Ecto neural progenitor cell (in vitro differentiated cells): ENCODE results near the gene TPH2.

ENCODE experiments used
- DNase-seq: peaks from one replicate; pipeline ENCODE4 v3.0.0-alpha.2; 2018; ENCODE audit warnings: low spot score

Gene TPH2

DNA sequence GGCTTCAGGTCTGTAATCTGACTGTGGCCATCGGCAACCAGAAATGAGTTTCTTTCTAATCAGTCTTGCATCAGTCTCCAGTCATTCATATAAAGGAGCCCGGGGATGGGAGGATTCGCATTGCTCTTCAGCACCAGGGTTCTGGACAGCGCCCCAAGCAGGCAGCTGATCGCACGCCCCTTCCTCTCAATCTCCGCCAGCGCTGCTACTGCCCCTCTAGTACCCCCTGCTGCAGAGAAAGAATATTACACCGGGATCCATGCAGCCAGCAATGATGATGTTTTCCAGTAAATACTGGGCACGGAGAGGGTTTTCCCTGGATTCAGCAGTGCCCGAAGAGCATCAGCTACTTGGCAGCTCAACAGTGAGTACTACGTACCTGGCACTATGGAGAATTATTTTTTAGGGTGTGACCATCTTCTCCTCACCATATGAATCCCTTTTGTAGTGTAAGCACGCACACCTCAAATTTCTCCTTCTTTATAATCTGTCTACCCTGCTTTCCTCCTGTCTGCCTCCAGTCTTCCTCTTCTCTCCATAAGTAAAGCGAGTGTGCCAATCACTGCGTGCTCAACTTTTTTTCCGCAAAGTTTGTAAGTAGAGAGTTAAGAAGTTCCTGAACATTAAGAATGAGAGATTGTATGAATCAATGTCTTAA is at the start of gene TPH2:
TPH2 (plus strand) TSS at position 118 of the 658 bp plus-strand sequence; CDS start at position 260, 142 bp downstream.
- DNase-seq = peak; percentile 95

DNA sequence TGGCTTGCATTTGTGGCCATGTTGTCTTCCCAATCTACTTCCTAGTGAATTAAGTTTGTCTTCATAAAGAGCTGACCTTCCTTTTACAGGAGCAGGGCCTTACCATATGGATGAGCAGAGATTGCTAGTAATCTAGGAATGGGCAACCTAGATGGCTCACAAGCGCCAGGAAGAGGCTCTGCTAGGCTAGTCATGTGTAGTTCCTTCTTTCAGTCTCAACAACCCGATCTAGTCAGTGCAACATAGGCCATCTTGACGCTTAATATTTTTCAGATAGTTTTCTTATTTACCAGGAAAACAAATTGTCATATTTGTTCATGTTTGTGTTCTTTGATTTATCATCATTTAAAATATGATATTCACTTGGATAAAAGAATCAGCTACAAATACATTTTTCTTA is 48.2 kb upstream of the TPH2 start:
- no peak for DNase-seq

GRCh38 chr12:71892059-71892458 is 46.6 kb upstream of the TPH2 start:
- no peak for DNase-seq

GRCh38 chr12:71896205-71896882 is 42.3 kb upstream of the TPH2 start:
- no peak for DNase-seq

- no peak for DNase-seq
Measured at GRCh38 chr12:71900091-71900490, 38.6 kb upstream of the TPH2 start.

GRCh38 chr12:71904629-71905028 is 34.0 kb upstream of the TPH2 start:
- no peak for DNase-seq

DNA sequence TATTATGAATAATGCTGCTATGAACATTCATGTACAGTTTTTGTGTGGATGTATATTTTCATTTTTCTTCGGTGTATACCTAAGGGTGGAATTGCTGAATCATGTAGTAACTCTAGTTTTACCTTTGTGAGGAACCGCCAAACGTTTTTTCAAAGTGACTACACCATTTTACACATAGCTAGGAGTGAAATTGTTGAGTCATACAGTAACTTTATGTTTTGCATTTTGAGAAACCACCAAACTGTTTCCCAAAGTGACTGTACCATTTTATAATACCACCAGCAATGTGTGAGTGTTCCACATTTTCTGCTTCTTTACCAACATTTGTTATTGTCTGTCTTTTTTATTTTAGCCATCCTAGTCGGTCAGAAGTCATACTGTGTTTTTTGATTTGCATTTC is 3.1 kb upstream of the TPH2 start:
- no peak for DNase-seq

DNA sequence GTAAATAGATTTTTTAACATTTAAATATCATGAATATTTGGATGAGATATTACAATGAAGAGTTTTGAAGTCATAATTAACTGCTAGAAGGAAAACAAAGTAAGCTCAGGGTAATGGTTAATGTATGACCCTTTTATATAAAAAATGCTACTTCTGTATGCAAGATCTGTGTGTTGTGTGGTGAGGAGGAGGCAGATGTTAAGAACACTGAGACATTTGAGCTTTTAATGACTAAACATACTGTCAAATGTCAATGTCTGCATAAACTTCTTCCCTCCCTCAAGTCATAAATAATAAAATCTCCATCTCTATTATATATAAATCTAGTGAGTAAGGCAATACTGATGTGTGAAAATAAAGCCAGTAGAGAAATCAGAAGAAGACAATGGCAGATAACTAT is 1.4 kb downstream of the TPH2 start:
- DNase-seq = no peak

GRCh38 chr12:71941174-71941573 is 2.5 kb downstream of the TPH2 start:
- no peak for DNase-seq

DNA sequence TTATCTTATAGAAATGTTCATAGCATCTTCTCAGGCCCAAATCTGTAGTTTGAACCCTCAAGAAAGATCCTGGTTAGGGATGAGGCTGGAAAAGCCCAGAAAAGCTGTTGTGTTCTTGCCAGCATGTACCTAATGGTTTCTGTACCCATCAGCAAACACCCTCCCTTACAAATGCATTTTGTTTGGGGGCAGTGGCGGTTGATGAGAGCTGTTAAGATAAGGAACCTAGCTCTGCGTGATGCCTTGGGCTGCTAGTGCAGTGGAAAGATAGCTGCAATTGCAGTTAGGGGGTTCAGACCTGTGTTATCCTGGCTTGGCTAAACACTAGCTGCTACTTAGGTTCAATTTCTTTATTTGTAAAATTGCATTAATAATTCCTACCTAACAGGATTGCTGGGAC is 3.6 kb downstream of the TPH2 start:
- DNase-seq = no peak

- DNase-seq = no peak
Measured at GRCh38 chr12:71942703-71943102, 4.1 kb downstream of the TPH2 start.

DNA sequence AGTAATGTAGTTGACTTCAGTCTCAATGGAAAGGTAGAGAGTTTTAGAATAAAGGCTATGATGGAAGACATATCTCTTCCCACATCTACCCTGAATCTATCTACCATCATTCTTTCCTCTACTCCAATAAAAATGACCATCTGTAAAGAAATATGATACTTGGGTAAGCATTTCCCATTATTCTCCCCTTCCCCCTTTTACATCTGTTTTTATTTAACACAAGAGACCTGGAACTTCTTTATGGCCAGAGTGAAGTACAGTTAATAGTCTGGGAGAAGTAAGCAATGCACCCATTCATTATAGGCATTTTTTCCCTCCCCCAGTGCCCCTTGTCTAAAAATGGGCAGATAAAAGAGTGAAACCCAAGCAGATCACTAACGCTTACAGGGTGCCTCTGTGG is 6.5 kb downstream of the TPH2 start:
- no peak for DNase-seq

DNA sequence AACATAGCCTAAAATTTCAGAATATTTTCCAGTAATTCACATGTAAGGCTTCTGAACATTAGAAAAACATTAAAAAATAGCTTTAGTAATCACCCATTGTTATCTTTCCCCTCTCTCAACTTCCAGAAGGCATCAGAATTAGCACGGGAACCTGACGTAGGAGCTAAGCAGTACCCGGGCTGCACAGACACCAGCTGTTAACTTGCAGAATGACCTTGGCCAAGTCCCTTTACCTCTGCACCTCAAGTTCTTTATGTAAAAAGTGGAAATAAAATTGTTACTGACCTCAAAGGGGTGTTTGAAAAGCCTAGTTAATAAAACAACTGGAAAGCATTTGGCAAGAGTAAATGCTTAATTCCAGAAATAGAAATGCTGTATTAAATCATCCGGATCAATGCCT is 7.2 kb downstream of the TPH2 start:
- no peak for DNase-seq

- DNase-seq = peak; percentile 74
Measured at GRCh38 chr12:71947645-71948105, 9.0 kb downstream of the TPH2 start.

DNA sequence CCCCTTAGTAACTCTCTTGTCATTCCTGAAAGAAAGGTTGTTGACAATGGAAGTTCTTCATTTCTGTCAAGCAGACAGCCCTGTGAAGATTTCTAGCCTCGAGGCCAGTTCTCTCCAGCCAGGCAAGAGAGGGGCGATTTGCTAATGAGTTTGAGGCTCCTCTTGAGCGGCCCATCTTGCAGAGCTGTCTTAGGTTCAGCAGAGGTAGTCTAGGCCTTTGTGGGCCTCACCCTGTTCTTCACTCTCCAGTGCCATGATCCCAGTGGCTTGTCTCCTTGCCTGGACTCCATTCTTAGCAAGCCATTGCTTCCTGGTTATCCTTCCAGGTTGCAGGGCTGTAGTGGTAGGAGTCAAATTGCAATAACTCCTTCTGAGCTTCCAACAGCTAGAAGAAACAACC is 9.7 kb downstream of the TPH2 start:
- no peak for DNase-seq

GRCh38 chr12:71949646-71950045 is 11.0 kb downstream of the TPH2 start:
- no peak for DNase-seq

- no peak for DNase-seq
Measured at GRCh38 chr12:71950404-71950803, 11.8 kb downstream of the TPH2 start.

DNA sequence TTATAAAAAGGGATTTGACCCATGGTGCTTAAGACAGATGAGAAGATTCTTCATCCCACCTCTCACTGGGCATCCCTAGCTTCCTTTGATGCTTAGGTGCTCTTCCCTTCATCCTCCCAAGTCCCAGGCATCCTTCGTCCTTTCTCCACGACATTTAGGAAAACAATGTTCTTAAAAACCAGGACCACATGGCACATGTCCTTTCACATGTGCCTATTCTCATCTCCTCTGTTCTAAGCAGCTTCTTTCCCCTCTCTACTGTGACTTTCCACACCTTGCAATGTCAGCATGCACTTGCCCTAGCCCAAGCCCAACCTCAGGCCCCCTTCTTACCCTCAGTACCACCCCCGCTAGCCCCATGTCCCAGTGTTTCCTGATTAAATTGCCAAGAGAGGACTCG is 12.2 kb downstream of the TPH2 start:
- DNase-seq = no peak

DNA sequence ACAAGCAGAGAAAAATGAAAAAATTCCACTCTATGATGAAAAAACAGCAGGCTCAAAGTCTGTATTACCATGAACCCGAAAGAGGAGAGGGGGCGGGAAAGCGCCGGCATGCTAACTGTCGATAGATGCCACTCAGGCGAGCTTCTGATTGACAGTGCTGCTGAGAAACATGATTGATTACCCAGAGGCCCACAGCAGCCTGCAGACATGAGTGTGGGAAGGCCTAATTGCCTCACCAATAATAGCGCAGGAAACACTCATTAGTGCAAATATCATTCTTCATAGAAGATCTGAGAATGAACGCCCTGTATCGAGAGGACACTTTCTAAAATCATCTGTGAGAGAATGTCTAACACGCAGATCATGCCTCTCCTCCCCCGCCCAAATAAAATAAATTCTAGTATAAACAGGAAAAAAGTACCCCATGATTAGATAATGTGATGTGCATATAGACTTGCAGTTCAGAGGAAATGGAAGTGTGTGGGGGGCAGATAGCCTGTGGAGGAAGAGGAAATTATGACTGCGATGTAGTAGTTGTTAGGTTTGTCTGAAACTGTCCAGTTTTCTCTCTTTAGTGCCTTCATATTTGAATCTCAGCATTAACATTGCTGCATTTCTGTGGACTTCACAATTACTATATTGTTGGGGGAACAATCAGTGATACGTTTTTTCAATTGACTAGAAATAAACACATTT is 15.6 kb downstream of the TPH2 start:
- DNase-seq = no peak

- DNase-seq = no peak
Measured at GRCh38 chr12:71954861-71955260, 16.2 kb downstream of the TPH2 start.

GRCh38 chr12:71955970-71956369 is 17.3 kb downstream of the TPH2 start:
- no peak for DNase-seq

DNA sequence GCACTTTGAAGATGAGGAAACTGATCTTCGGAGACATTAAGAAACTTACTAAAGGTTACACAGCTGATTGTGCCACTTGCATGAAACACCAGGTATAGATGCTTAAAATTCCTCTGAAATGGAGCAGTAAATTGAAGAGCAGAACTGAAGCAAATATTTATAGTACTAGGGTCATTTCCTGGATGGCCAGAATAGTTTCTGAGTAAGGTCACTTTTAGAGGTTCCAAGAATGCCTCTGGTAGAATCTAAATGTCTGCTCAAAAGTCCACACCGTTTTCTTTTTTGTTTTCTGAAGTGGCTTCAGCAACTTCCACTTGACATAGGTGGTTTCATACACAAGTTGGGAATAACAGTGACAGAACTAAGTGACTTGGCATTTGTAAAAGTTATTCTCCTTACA is 19.4 kb downstream of the TPH2 start:
- no peak for DNase-seq

- no peak for DNase-seq
Measured at GRCh38 chr12:71958457-71958856, 19.8 kb downstream of the TPH2 start.
